Thoracic aorta (tissue), 2 donors: ENCODE measurements around the gene LILRB4. TPM values are rescaled to one million over a fixed set of nuclear protein-coding genes. Genes with fewer than 3 reads are reported as not detected.

ENCODE experiments used
- ATAC-seq: fragments of 150-250 bp; one replicate; pipeline ENCODE4 v1.8.0; 2017; ENCODE audit warnings: low read depth; ENCODE audit not compliant: insufficient number of reproducible peaks, low FRiP score
- DNase-seq: peaks from one replicate; pipeline ENCODE4 v3.0.0-alpha.2; 2020; ENCODE audit warnings: low spot score
- H3K27ac ChIP-seq, 2 donors: fragments of 200-600 bp; sonication (generic); 1 replicate in 1 of 2; 2 replicates in 1 of 2; pipeline ENCODE4 v1.5.1; 2016; ENCODE audit warnings: mild to moderate bottlenecking in 2 of 2, moderate library complexity in 2 of 2
- H3K27me3 ChIP-seq: fragments of 200-600 bp; sonication (generic); replicated peaks from 2 replicates; pipeline ENCODE4 v1.6.0; 2016; ENCODE audit warnings: mild to moderate bottlenecking; ENCODE audit not compliant: insufficient read depth
- H3K36me3 ChIP-seq: fragments of 200-600 bp; sonication (generic); one replicate; pipeline ENCODE4 v1.5.1; 2016
- H3K4me1 ChIP-seq, 2 donors: fragments of 200-600 bp; sonication (generic); 1 replicate in 1 of 2; 2 replicates in 1 of 2; pipeline versions ENCODE4 v1.5.1 to v1.6.0; 2016; ENCODE audit warnings: low read depth in 2 of 2, mild to moderate bottlenecking in 1 of 2; ENCODE audit not compliant: control insufficient read depth in 1 of 2
- H3K4me3 ChIP-seq: fragments of 200-600 bp; sonication (generic); 2 replicates; pipeline ENCODE4 v1.5.1; 2016; ENCODE audit warnings: mild to moderate bottlenecking
- H3K9me3 ChIP-seq: fragments of 200-600 bp; sonication (generic); 2 replicates; pipeline ENCODE4 v1.5.1; 2016
- total RNA-seq, 2 donors: library from RNA; depleted of rRNA; stranded (reverse); fragments of >200 nt; gene quantifications; one replicate each; pipeline versions ENCODE4 v1.1.0 to v1.2.3, GENCODE V29; 2016
- TF ChIP-seq, protein P1 (sequence below): fragments of 200-600 bp; sonication (generic); IDR thresholded peaks from one replicate; pipeline ENCODE4 v1.5.1; 2019; ENCODE audit warnings: antibody characterized with exemption

The LILRB4 gene
- total RNA-seq, result 10 to 100 TPM in 1 of 2 donors, 1 to 10 TPM in 1; 8.5 to 22.5 TPM

DNA sequence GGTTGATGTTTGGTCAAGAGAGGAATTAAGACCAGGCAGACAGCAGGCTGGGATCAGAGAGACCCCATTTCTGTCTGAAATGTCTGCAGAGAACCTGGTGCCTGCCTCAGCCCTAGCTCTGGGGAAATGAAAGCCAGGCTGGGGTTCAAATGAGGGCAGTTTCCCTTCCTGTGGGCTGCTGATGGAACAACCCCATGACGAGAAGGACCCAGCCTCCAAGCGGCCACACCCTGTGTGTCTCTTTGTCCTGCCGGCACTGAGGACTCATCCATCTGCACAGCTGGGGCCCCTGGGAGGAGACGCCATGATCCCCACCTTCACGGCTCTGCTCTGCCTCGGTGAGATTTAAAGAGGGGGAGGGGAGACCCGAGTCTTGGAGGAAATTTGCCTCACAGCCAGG lies at the start of gene LILRB4:
Gene LILRB4, plus strand, starts transcription at position 256 of the 400 bp plus-strand sequence. Its CDS starts 49 bp downstream, at position 305.
- H3K9me3 ChIP-seq, result no peaks in the 10 kb centered on the region
- H3K4me3 ChIP-seq, result peak within 1 kb of the TSS; percentile 53
- no peak for ATAC-seq
- H3K36me3 ChIP-seq, result no peaks in the 10 kb centered on the region
- TF ChIP-seq, protein P1, sequence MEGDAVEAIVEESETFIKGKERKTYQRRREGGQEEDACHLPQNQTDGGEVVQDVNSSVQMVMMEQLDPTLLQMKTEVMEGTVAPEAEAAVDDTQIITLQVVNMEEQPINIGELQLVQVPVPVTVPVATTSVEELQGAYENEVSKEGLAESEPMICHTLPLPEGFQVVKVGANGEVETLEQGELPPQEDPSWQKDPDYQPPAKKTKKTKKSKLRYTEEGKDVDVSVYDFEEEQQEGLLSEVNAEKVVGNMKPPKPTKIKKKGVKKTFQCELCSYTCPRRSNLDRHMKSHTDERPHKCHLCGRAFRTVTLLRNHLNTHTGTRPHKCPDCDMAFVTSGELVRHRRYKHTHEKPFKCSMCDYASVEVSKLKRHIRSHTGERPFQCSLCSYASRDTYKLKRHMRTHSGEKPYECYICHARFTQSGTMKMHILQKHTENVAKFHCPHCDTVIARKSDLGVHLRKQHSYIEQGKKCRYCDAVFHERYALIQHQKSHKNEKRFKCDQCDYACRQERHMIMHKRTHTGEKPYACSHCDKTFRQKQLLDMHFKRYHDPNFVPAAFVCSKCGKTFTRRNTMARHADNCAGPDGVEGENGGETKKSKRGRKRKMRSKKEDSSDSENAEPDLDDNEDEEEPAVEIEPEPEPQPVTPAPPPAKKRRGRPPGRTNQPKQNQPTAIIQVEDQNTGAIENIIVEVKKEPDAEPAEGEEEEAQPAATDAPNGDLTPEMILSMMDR, result no peak
- H3K4me1 ChIP-seq, result no peaks in the 10 kb centered on the region
- no peaks in the 10 kb centered on the region for H3K27me3 ChIP-seq
- no peak within 1 kb of the TSS for H3K27ac ChIP-seq
- no peak for DNase-seq

DNA sequence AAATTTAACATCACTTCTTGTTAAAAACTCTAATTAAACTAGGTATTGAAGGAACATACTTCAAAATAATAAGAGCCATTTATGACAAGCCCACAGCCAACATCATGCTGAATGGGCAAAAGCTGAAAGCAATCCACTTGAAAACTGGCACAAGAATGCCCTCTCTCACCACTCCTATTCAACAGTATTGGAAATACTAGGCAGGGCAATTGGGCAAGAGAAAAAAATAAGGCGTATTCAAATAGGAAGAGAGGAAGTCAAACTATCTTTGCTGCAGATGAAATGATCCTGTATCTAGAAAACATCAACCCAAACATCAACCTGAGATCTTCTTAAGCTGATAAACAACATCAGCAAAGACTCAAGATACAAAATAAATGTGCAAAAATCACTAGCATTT lies 48.1 kb upstream of the LILRB4 start:
- TF ChIP-seq, protein P1, result no peak
- Histone ChIP-seq H3K4me3 (no peak overlapping the region), H3K36me3 (no peaks in the 10 kb centered on the region), H3K9me3 (no peaks in the 10 kb centered on the region), H3K4me1 (no peaks in the 10 kb centered on the region), H3K27me3 (no peaks in the 10 kb centered on the region), H3K27ac (no peak overlapping the region)
- ATAC-seq, result no peak
- no peak for DNase-seq

DNA sequence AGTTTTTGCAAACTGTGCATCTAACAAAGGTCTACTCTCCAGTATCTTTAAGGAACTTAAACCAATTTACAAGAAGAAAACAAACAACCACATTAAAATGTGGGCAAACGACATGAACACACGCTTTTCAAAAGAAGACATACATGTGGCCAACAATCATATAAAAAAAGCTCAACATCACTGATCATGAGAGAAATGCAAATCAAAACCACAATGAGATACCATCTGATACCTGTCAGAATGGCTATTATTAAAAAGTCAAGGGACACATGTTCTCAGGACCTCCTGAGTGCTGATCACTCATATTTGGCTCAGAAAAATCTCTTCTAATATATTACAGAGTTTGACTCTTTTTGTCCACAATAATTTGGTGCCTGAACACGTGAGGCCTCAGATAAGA lies 46.7 kb upstream of the LILRB4 start:
- DNase-seq, result no peak
- Histone ChIP-seq H3K27ac (no peak overlapping the region), H3K27me3 (no peaks in the 10 kb centered on the region), H3K4me3 (no peak overlapping the region), H3K9me3 (no peaks in the 10 kb centered on the region), H3K36me3 (no peaks in the 10 kb centered on the region), H3K4me1 (no peaks in the 10 kb centered on the region)
- ATAC-seq, result no peak
- TF ChIP-seq, protein P1, result no peak

DNA sequence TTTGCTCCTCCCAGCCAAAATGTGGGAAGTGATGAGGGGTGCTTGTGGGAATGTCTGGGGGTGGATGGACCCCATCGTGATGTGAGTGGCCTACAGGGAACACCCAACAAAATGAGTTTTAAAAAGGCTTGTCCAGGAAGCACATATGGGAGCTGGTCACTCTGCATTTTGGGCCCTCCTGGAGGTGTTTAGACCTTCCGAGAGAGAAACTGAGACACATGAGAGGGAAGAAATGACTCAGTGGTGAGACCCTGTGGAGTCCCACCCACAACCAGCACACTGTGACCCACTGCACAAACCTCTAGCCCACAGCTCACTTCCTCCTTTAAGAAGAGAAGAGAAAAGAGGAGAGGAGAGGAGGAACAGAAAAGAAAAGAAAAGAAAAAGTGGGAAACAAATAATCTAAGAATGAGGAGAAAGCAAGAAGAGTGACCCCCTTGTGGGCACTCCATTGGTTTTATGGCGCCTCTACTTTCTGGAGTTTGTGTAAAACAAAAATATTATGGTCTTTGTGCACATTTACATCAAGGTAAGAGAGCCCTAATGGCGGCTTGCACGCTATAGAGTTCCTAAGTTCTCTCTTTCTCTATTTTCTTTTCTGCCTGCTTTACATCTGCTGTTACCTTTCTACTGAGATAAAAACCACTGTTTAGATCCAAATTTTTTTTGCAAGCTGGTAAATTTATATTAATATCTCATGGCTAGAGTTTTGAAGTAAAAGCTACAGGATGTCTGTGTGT lies 45.8 kb upstream of the LILRB4 start:
- no peak overlapping the region for H3K27ac ChIP-seq
- ATAC-seq (no peak), DNase-seq (no peak)

DNA sequence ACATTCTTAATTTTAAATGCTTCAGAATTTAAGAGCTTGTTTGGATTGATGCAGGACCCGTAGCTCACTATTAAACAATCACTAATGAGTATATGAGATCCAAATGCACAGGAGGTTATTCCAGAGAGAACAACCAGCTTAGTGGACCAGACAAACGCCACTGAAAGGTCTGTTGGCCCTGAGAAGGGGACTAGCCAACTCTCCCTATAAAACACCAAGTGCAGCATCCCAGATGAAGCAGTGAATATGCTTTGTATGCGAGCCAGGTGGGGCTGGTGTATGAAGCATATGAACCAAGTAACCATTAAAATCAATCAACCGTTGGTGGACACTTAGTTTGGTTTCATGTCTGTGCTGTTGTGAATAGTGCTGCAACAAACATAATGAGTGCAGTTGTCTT lies 42.3 kb upstream of the LILRB4 start:
- no peak overlapping the region for H3K27ac ChIP-seq
- H3K4me1 ChIP-seq, result no peaks in the 10 kb centered on the region
- H3K9me3 ChIP-seq, result no peaks in the 10 kb centered on the region
- TF ChIP-seq, protein P1, result no peak
- ATAC-seq (no peak), DNase-seq (no peak)
- no peaks in the 10 kb centered on the region for H3K27me3 ChIP-seq
- no peaks in the 10 kb centered on the region for H3K36me3 ChIP-seq
- H3K4me3 ChIP-seq, result peak overlapping the region; percentile 1

More for the DNA sequence above, 45.8 kb upstream of the LILRB4 start:
- Histone ChIP-seq H3K4me3 (peak overlapping the region; percentile 47), H3K36me3 (no peaks in the 10 kb centered on the region), H3K4me1 (no peaks in the 10 kb centered on the region), H3K9me3 (no peaks in the 10 kb centered on the region), H3K27me3 (no peaks in the 10 kb centered on the region)
- TF ChIP-seq, protein P1, result no peak
